ENCODE data around the gene PSMB9. TPM values are rescaled to one million over a fixed set of nuclear protein-coding genes. Genes with fewer than 3 reads are reported as not detected.

PSMB9 gene
- total and polyA plus RNA-seq, 2 experiments from 2014 or later, result 5.1 to 12.3 TPM

- Histone ChIP-seq H3K4me2 (ENCODE audit: unreplicated experiment) (peak overlapping the region; percentile 89), H3K9me3 (ENCODE audit: low read depth) (no peaks in the 10 kb centered on the region), H2AFZ (peak overlapping the region; percentile 94), H3K36me3 (ENCODE audit: low read depth) (no peaks in the 10 kb centered on the region), H3K9me2 (ENCODE audit: insufficient read depth) (no peaks in the 10 kb centered on the region), H4K20me1 (ENCODE audit: insufficient read depth) (no peaks in the 10 kb centered on the region), H3K27ac (peak overlapping the region; percentile 52), H3F3A (ENCODE audit: insufficient read depth) (no peaks in the 10 kb centered on the region), H3K79me2 (ENCODE audit: insufficient read depth) (peaks cover 35% of the 10 kb centered on the region), H3K27me3 (replicated peaks; ENCODE audit: insufficient read depth) (no peaks in the 10 kb centered on the region), H3K4me1 (ENCODE audit: insufficient read depth) (peaks cover 7% of the 10 kb centered on the region; the same call in 1 of the 2 replicates), H3K4me3 (peak overlapping the region; percentile 96), H3K9ac (peak overlapping the region; percentile 76)
- peak; percentile 91 for DNase-seq
- TF ChIP-seq EZH2phosphoT487 (IDR thresholded peaks at IDR 0.05; ENCODE audit: insufficient read depth, low read depth), result no peak
- TF ChIP-seq EZH2 (IDR thresholded peaks at IDR 0.05; ENCODE audit: insufficient read depth, poor library complexity, severe bottlenecking), result no peak
- in situ Hi-C loops (cut with MboI), result loop anchor here (10.0 kb wide), 1 partner anchor 90 kb away; no protein-coding TSS in a partner anchor
- WGBS, 2 experiments (ENCODE audit: low coverage in 1 of 2, low lambda C conversion rate in 2 of 2, missing lambda C conversion rate in 2 of 2), result 1 to 2% methylated on average over 36 to 53 of the region's 61 CpGs
Observed at GRCh38 chr6:32894085-32895005, 40.4 kb downstream of the PSMB9 start.

GRCh38 chr6:32895006-32895345 is 41.0 kb downstream of the PSMB9 start:
- Histone ChIP-seq H3K79me2 (ENCODE audit: insufficient read depth) (peaks cover 38% of the 10 kb centered on the region), H3K9me2 (ENCODE audit: insufficient read depth) (no peaks in the 10 kb centered on the region), H3K4me3 (peak overlapping the region; percentile 96), H3K36me3 (ENCODE audit: low read depth) (no peaks in the 10 kb centered on the region), H3K27ac (peak overlapping the region; percentile 52), H3K9ac (peak overlapping the region; percentile 76), H3K4me2 (ENCODE audit: unreplicated experiment) (peak overlapping the region; percentile 89), H3K27me3 (replicated peaks; ENCODE audit: insufficient read depth) (no peaks in the 10 kb centered on the region), H4K20me1 (ENCODE audit: insufficient read depth) (no peaks in the 10 kb centered on the region), H3K9me3 (ENCODE audit: low read depth) (no peaks in the 10 kb centered on the region), H2AFZ (peak overlapping the region; percentile 94), H3K4me1 (ENCODE audit: insufficient read depth) (peaks cover 7% of the 10 kb centered on the region; the same call in 1 of the 2 replicates), H3F3A (ENCODE audit: insufficient read depth) (no peaks in the 10 kb centered on the region)
- DNase-seq, result no peak
- 2 to 8% methylated on average over 8 of the region's 8 CpGs for WGBS, 2 experiments (ENCODE audit: low coverage in 1 of 2, low lambda C conversion rate in 2 of 2, missing lambda C conversion rate in 2 of 2)
- in situ Hi-C loops (cut with MboI), result loop anchor here (10.0 kb wide), 1 partner anchor 90 kb away; no protein-coding TSS in a partner anchor
- no peak for TF ChIP-seq EZH2phosphoT487 (IDR thresholded peaks at IDR 0.05; ENCODE audit: insufficient read depth, low read depth)
- no peak for TF ChIP-seq EZH2 (IDR thresholded peaks at IDR 0.05; ENCODE audit: insufficient read depth, poor library complexity, severe bottlenecking)

GRCh38 chr6:32903952-32904351 is 50.0 kb downstream of the PSMB9 start:
- H3K4me1 ChIP-seq (ENCODE audit: insufficient read depth), result peaks cover 11% of the 10 kb centered on the region; the same call in 1 of the 2 replicates
- H3K4me3 ChIP-seq, result no peak overlapping the region
- no peak overlapping the region for H2AFZ ChIP-seq
- no peak overlapping the region for H3K9ac ChIP-seq
- H3K79me2 ChIP-seq (ENCODE audit: insufficient read depth), result 0 out of 2 replicates have a peak, but pooled peaks cover 5% of the 10 kb centered on the region
- no peaks in the 10 kb centered on the region for H3F3A ChIP-seq (ENCODE audit: insufficient read depth)
- H3K27me3 ChIP-seq (replicated peaks; ENCODE audit: insufficient read depth), result no peaks in the 10 kb centered on the region
- no peak for TF ChIP-seq EZH2 (IDR thresholded peaks at IDR 0.05; ENCODE audit: insufficient read depth, poor library complexity, severe bottlenecking)
- no peak for TF ChIP-seq EZH2phosphoT487 (IDR thresholded peaks at IDR 0.05; ENCODE audit: insufficient read depth, low read depth)
- in situ Hi-C loops (cut with MboI), result no loop called here
- no peak overlapping the region for H3K4me2 ChIP-seq (ENCODE audit: unreplicated experiment)
- DNase-seq, result no peak
- H3K9me2 ChIP-seq (ENCODE audit: insufficient read depth), result no peaks in the 10 kb centered on the region
- H3K36me3 ChIP-seq (ENCODE audit: low read depth), result peaks cover 3% of the 10 kb centered on the region; the same call in 1 of the 2 replicates
- no peaks in the 10 kb centered on the region for H3K9me3 ChIP-seq (ENCODE audit: low read depth)
- H4K20me1 ChIP-seq (ENCODE audit: insufficient read depth), result no peaks in the 10 kb centered on the region
- no peak overlapping the region for H3K27ac ChIP-seq

- H3K4me3 ChIP-seq, result no peak overlapping the region
- no peaks in the 10 kb centered on the region for H3K9me2 ChIP-seq (ENCODE audit: insufficient read depth)
- no peak overlapping the region for H3K27ac ChIP-seq
- no peak overlapping the region for H2AFZ ChIP-seq
- peaks cover 11% of the 10 kb centered on the region; the same call in 1 of the 2 replicates for H3K4me1 ChIP-seq (ENCODE audit: insufficient read depth)
- TF ChIP-seq EZH2 (IDR thresholded peaks at IDR 0.05; ENCODE audit: insufficient read depth, poor library complexity, severe bottlenecking) (no peak), EZH2phosphoT487 (IDR thresholded peaks at IDR 0.05; ENCODE audit: insufficient read depth, low read depth) (no peak)
- H3K4me2 ChIP-seq (ENCODE audit: unreplicated experiment), result no peak overlapping the region
- H3K9me3 ChIP-seq (ENCODE audit: low read depth), result no peaks in the 10 kb centered on the region
- no peaks in the 10 kb centered on the region for H4K20me1 ChIP-seq (ENCODE audit: insufficient read depth)
- 0 out of 2 replicates have a peak, but pooled peaks cover under 1% of the 10 kb centered on the region for H3K79me2 ChIP-seq (ENCODE audit: insufficient read depth)
- no peaks in the 10 kb centered on the region for H3K27me3 ChIP-seq (replicated peaks; ENCODE audit: insufficient read depth)
- no peaks in the 10 kb centered on the region for H3F3A ChIP-seq (ENCODE audit: insufficient read depth)
- H3K36me3 ChIP-seq (ENCODE audit: low read depth), result peaks cover 3% of the 10 kb centered on the region; the same call in 1 of the 2 replicates
- H3K9ac ChIP-seq, result no peak overlapping the region
- 83 to 97% methylated on average over 2 of the region's 2 CpGs for WGBS, 2 experiments (ENCODE audit: low coverage in 1 of 2, low lambda C conversion rate in 2 of 2, missing lambda C conversion rate in 2 of 2)
- DNase-seq, result no peak
- in situ Hi-C loops (cut with MboI), result no loop called here
Observed at GRCh38 chr6:32905078-32905477, 51.1 kb downstream of the PSMB9 start.

Measured in GM23248 (cell line).